H1 (cell line): ENCODE measurements around the gene ADNP2. TPM values are rescaled to one million over a fixed set of nuclear protein-coding genes. Genes with fewer than 3 reads are reported as not detected.

Experiments
- KDM1A ChIP-seq: fragments of 200-600, 300-600 bp; sonication (generic); IDR thresholded peaks from 2 replicates; pipeline ENCODE4 v1.7.1; 2016; ENCODE audit warnings: mild to moderate bottlenecking, low read length, borderline replicate concordance
- SIN3A ChIP-seq, 2 experiments: IDR thresholded peaks in 1 of 2; conservative IDR thresholded peaks in 1 of 2; 2 replicates each; pipeline ENCODE4 v1.6.1; 2011 to 2012; ENCODE audit warnings: low read length in 2 of 2, improper control_type of control experiment in 1 of 2, low read depth in 1 of 2, mild to moderate bottlenecking in 1 of 2
- SP2 ChIP-seq: IDR thresholded peaks from 2 replicates; pipeline ENCODE4 v1.6.1; 2012; ENCODE audit warnings: mild to moderate bottlenecking, low read length, inconsistent platforms
- TCF12 ChIP-seq: IDR thresholded peaks from 2 replicates; pipeline ENCODE4 v1.6.1; 2011; ENCODE audit warnings: low read depth, mild to moderate bottlenecking, low read length
- polyA plus RNA-seq, 7 experiments: library from polyadenylated mRNA; depleted of rRNA in 3 of 7; stranded (reverse) in 5 of 7; unstranded in 2 of 7; fragments of >200 nt in 5 of 7; fragments of 200-250 nt in 2 of 7; gene quantifications; 1 replicate in 5 of 7; 2 replicates in 1 of 7; 4 replicates in 1 of 7; pipeline versions ENCODE4 v1.2.1 to v1.2.3, GENCODE V29; 2011 to 2013; ENCODE audit warnings: missing spikeins in 2 of 7, mixed read lengths in 2 of 7
- total RNA-seq: library from RNA; stranded (reverse); fragmentation: NEBNext Ultra II Directional; extraction: Animal tissue kit (Norgen Biotek cat#: 25700); gene quantifications from 2 replicates; pipeline ENCODE4 v1.2.1, GENCODE V29; 2021

ADNP2 gene
- total and polyA plus RNA-seq, 2 of the 8 experiments (the other 6 are each of a cell fraction or from before 2014, with no cell fraction given), result 25.1 to 61.6 TPM

- no peak for TF ChIP-seq TCF12
- no peak for TF ChIP-seq SIN3A (conservative IDR thresholded peaks at IDR 0.05 in 1 of 2, IDR thresholded peaks at IDR 0.05 in 1 of 2; ENCODE audit: low read depth in 1 of 2, low read length in 2 of 2)
- TF ChIP-seq SP2, result no peak
- no peak for TF ChIP-seq KDM1A
These were observed 34.4 kb upstream of the ADNP2 start (continued) for GRCh38 chr18:80074697-80075096.
